Inferior parietal cortex (tissue), 1 donor: ENCODE data around the gene RSAD1.
"Not testable (repeated sequence)": the region's sequence is repeated elsewhere in the genome, so short reads cannot be mapped to it uniquely, and the experiment has no call there.

Experiments used
- DNase-seq: peaks from one replicate; pipeline ENCODE4 v3.0.0-alpha.2; 2016; ENCODE audit errors: extremely low spot score

Gene RSAD1

DNA sequence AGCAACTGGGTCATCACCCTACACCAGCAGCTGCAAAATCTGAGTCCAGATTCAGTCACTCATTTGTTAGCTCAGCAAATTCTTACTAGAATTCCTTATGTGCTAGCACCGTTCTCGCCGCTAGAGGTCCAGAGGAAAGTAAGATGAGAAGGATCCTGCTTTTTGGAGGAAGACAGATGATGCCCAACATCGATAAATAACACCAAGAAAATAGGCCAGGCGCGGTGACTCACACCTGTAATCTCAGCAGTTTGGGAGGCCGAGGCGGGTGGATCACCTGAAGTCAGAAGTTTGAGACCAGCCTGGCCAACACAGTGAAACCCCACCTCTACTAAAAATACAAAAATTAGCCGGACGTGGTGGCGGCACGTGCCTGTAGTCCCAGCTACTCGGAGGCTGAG is 5.9 kb upstream of the RSAD1 start:
- peak; percentile 34 for DNase-seq

- no peak for DNase-seq
These were observed 4.8 kb upstream of the RSAD1 start for GRCh38 chr17:50473901-50474300.

DNA sequence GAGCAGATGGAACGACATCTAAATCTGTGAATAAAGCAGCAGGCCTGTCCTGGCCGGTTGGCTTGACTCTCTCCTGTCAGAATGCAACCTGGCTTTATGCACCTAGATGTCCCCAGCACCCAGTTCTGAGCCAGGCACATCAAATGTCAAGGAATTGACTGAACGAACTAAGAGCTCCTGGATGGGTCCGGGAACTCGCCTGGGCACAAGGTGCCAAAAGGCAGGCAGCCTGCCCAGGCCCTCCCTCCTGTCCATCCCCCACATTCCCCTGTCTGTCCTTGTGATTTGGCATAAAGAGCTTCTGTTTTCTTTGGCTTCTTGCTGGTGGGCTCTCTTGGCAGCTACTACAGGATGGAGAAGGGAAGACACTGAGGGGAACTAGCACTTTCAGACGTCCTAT is 4.1 kb upstream of the RSAD1 start:
- no peak for DNase-seq

GRCh38 chr17:50475362-50475761 is 3.3 kb upstream of the RSAD1 start:
- DNase-seq: no peak

GRCh38 chr17:50475775-50476544 is 2.7 kb upstream of the RSAD1 start:
- not testable (repeated sequence) for DNase-seq

DNA sequence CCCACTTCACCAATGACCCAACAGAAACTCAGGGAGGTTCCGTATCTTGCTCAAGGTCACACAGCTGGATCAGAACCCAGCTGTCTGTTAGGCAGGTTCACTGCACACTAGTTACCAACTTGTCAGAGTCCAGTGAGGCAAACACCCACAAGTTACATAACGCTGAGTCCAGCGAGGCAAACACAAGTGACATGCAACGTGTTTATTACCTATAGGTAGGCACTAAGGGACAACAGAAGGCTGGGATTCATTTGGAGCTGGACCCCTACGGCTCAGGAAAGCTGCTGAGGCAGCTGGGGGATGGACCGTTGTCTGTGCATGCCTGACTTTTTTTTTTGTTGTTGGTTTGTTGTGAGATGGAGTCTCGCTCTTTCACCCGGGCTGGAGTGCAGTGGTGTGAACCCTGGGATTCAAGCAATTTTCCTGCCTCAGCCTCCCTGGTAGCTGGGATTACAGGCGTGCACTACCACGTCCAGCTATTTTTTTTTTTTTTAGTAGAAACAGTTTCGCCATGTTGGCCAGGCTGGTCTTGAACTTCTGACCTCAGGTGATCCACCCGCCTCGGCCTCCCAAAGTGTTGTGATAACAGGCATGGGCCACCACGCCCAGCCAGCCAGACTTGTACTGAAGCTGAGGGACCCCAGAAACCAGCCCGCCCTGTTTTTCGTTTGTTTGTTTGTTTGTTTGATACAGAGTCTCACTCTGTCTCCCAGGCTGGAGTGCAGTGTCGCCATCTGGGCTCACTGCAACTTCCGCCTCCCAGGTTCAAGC is 1.9 kb upstream of the RSAD1 start:
- DNase-seq: no peak

GRCh38 chr17:50477976-50478375 is 684 bp upstream of the RSAD1 start:
- DNase-seq: no peak

DNA sequence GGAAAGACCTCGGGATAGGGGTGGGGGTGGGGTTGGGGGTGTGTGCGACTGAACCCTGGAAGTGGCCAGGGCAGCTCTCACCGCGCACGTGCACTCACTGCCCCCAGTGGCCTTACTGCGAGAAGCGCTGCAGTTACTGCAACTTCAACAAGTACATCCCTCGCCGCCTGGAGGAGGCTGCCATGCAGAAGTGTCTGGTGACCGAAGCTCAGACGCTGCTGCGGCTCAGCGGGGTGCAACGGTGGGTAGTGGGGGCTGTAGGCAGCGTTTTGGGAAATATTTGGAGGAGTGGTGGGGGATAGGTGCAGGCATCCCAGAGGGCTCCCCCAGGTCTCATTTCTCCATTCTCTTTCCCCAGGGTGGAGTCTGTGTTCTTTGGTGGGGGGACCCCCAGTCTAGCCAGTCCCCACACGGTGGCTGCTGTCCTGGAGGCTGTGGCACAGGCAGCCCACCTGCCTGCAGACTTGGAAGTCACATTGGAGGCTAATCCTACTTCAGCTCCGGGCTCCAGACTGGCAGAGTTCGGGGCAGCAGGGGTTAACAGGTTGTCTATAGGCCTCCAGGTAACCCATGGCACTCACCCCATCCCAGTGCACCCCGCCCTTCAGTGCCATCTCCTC is 972 bp downstream of the RSAD1 start:
- DNase-seq: peak; percentile 32

DNA sequence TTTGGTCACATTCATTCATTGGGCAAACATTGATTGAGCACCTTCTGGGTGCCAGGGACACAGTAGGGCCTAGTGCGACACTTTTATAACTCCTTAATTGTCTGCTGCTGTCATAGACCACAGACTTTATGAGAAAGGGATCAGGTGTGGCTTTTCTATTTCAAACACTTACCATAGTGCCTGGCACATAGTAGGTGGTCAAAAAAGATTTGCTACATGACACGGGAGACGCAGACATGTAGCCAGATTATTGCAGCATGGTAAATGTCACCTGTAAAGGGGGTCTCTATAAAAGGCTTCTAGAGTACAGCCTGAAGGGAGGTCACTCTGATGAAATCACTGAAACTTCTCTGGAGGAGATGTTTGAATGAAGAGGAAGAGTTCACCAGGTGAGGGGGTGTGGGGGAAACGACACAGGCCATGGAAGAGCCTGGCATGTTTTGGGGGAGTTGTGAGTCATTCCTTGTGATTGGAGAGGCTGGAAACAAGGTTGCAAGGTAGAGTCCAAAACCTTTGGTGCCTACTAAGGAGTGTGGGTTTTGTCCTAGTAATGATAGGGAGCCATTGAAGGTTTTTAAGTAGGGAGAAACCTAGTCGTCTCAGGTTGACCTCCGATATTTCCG is 1.6 kb downstream of the RSAD1 start:
- no peak for DNase-seq

GRCh38 chr17:50480854-50481490 is 2.3 kb downstream of the RSAD1 start:
- DNase-seq: no peak

DNA sequence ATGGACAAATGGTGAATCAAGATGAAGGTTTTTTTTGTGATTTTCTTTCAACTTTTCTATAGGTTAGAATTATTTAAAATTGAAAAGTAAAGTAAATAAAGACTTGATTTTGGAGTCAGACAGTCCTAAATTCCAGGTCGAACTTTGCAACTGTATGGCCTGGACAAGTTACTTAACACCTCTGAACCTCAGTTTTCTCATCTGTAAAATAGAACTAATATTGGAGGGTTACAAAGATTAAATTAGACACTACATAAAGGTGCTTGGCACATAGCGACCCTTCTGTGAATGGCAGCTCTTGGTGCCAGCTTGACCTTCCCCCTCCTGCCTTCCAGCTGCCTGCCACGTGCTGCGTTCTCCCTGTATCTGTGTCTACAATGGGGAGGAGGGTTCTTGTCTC is 3.0 kb downstream of the RSAD1 start:
- no peak for DNase-seq

DNA sequence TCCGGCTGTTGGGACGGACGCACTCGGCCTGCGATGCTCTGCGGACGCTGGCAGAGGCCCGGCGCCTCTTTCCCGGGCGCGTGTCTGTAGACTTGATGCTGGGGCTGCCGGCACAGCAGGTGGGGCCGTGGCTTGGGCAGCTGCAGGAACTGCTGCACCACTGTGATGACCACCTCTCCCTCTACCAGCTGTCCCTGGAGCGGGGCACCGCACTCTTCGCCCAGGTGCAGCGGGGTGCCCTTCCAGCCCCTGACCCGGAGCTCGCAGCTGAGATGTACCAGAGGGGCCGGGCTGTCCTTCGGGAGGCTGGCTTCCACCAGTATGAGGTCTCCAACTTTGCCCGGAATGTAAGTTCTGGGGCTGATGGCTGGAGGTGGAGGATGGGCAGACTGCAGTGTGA is 3.5 kb downstream of the RSAD1 start:
- DNase-seq: no peak

- DNase-seq: peak; percentile 95
These were observed 3.9 kb downstream of the RSAD1 start for GRCh38 chr17:50482516-50482915.

GRCh38 chr17:50483266-50483665 is 4.6 kb downstream of the RSAD1 start:
- DNase-seq: no peak

DNA sequence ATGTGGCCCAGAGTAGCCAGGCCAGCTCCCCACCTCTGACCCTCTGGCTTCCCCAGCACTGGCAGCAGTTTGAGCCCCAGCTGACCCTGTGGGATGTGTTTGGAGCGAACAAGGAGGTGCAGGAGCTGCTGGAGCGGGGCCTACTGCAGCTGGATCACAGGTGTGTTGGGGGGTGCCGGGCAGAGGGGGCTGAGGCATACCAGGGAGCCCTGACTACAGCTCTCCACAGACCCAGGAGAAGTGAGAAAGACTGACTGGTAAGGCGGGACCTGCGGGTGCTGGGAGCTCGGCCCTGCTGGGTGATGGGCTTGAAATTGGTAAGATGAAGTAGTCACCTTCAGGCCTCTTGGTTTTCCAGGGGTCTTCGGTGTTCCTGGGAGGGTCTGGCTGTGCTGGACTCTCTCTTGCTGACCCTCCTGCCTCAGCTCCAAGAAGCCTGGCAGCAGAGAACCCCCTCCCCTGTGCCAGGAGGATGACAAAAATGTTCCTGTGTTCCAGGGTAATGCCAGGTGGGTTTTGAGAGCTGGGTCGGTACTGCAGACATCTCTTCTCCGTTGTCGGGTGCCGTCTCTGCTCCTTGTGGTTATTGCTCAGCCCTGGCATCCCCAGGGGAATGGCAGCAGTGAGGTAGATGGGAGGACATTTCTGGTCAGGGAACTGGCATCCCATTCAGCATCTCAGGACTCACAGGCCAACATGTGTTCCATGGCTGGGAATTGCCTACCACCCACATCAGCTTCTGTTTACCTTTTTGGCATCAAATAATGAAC is 5.9 kb downstream of the RSAD1 start:
- DNase-seq: no peak

DNA sequence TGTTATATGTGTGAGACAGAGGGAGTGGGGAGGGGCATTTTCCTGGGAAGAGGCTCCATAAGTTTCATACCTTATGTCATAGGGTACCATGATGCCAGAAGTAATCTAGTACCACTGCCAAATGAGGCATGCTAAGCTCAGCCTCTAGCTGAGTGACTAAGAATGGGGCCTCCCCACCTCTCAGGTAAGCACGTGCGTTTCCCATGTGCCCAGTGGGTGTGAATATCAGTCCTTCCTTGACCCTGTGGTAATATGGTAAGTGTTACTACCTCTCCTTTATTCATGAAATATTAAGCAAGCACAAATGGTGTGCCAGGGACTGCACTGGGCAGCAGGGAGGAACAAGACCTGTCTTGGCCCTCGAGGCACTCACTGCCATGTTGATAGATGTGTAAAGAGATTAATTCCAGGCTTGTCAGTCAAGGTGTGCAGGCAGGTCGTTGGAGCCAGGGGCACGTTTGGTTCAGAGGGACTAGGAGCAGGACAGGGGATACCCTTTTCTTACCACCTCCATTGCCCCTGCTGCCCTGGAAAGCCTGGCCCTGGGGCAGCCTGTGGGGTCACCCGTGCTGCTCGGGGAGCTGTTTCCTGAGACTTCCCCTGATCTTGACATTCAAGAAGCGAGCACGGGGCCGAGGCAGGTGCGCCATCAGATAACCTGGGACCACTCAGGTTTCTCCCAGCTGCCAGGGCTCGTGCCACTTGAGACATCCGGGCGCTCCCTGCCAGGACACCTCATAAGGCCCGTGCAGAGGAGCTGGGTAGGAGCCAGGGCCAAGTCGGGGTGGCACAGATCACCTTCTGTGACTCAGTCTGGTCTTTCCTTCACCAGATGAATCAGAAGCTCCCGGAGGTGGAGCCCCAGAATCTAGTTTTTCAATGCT is 8.8 kb downstream of the RSAD1 start:
- no peak for DNase-seq

GRCh38 chr17:50488880-50489279 is 10.2 kb downstream of the RSAD1 start:
- no peak for DNase-seq

- no peak for DNase-seq
These were observed 12.8 kb downstream of the RSAD1 start for GRCh38 chr17:50491505-50491904.

DNA sequence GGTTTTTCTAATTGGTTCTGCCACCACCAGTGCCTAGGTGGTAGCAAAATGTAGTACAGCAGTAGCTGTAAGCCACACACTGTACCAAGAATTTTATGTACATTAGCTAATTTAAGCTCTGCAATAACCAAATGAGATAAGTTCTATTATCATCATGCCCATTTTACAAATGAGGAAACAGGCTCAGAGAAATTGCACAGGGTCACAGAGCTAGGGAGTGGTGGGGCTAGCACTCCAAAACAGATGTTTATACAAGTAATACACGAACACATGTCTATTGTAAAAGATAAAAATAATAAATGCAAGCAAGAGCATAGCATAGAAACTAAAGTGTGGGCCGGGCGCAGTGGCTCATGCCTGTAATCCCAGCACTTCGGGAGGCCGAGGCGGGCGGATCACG is 13.6 kb downstream of the RSAD1 start:
- DNase-seq: no peak

DNA sequence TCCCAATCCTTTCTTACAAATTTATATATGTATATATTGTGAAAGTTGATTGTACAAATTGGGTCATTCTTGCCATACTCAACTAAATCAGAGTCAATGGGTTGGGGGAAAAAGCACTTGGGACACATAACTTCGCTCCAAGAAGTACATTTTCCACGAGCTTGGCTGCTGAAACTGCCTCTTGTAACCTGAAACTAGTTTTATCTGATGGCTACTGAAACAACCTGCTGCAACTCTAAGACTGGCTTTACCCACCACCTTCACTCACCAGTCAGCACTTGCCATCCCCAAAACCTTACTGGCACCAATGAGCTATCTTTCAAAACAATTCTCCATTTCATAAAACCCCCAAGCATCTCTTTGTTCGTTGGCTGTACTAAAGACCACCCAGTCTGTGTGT is 15.1 kb downstream of the RSAD1 start:
- DNase-seq: no peak
